HG03442 (cell line): Measurements from ENCODE around the gene ST6GALNAC3.
"Not testable (repeated sequence)": the region's sequence is repeated elsewhere in the genome, so short reads cannot be mapped to it uniquely, and the experiment has no call there.

Experiments
- ATAC-seq: cut with Tn5 transposase; IDR thresholded peaks from one replicate; pipeline ENCODE4 v1.9.1; 2021; ENCODE audit warnings: mild to moderate bottlenecking, moderate library complexity; ENCODE audit not compliant: unreplicated experiment

ST6GALNAC3 gene

DNA sequence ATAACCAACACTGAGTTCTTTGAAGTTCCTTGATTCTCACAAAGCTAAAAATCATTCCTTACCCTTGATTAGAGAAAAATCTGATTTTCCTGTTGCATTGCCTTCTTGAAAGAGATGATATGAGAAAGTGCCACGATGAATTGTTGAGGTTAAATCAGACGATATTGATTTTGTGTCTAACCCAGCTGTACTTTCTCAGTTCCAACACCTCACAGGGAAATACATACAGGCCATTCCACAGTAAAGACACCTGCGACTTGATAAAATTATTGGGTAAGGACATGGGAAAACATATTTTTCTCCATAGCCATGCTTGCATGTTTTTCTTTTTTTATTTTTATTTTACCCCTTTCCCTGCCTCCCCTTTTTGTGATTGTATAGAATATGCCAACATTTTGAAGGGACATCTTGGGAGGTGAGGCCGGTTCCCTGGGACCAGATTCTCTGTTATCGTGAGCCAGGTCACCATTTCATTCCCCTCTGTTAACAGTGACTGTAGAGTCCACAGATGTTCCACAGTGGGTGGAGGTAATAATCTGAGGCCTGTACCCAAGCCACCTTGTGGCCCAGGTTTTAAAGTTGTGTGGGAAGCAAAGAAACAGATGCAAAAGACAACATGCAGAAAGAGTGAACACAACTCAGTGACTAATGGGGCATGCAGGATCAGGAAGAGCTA lies 537.4 kb downstream of the ST6GALNAC3 start:
- ATAC-seq, result no peak

- ATAC-seq, result no peak
These were observed 539.3 kb downstream of the ST6GALNAC3 start for GRCh38 chr1:76613886-76614285.

DNA sequence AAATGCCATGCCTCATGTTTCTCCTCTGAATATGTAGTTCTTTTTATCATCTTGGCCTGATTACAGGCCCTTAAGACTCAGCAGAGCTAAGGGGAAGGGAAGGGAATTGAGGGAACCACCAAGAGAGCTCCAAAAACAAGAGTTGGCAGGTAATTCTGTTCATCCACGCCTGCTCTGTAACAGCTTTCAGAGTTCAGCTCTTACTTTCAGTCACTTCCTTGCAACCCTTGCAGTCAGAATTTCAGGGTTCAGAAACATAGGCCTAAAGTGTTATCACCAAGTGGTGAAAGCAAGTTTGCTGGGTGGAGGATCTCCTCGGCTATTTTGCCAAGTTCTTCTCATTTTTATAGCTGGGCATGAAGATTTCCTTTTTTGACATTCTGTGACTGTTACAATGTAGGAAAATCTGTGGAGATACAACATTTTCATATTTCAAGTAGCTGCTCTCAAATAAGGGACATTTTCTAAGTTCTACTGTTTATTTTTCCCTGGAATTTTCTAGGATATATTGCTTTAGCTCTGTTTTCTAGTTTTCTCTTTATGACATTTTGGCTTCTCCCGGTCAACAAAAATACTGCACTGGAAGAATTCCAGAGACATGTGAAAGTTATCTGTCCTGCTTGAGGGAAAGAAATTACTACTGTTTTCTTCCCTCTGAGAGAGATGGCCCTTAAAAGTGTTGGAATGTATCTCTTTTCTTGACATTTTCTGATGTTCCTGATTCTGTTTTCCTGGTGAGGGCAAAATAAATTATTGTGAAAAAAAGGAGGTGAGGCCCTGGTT lies 540.9 kb downstream of the ST6GALNAC3 start:
- no peak for ATAC-seq

GRCh38 chr1:76620371-76620770 lies 545.8 kb downstream of the ST6GALNAC3 start:
- no peak for ATAC-seq

DNA sequence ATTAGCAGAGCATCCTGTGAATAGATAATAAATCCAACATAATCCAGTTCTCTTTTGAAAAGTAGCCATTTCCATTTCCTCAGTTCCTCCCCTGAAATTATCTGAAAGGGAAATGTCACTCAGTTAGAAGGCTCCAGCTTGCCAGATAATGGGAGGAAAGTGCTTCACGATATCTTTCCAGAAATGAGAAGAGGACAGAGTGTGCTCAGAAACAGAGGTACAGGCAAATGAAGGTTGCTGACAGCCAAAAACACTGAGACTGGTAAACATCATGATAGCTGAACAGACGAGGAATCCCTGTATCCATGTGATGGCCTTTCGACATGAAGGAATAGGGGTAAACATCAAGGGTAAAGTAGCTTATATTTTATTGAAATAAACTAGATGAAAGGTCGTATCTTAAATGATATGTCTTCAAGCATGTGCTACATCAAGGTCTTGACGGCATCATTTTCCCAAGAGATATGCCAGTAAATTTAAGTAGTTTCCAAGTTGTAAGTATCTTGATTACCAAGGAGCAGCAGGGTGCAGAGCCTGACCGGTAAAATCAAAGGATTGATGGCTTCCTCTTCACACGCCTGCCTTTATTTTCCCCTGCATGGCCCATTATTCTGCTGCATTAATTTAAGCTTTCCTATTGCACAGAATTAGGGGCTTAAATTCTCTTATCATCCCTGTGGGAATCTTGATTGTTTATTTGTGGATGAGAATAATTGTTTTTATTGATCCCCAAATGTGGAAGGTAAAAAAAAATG lies 548.4 kb downstream of the ST6GALNAC3 start:
- ATAC-seq, result no peak

- ATAC-seq, result no peak
These were observed 551.5 kb downstream of the ST6GALNAC3 start for GRCh38 chr1:76625886-76626678.

DNA sequence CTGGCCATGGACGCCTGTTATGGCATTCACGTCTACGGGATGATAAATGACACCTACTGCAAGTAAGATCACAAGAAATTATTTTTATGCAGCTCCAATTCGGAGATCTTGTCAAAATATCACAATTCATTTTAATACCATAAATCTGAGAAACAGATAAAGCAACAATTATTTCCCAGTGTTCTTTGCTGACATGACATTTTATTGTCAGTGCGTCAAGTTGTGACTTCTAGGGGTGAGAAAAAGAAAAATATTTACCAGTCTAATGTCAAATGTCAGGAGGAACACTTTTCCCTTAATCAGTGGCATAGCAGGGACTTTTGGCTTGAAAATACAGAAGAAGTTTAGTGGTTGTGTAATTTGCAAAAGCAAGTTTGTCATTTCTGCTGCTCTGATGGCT lies 553.0 kb downstream of the ST6GALNAC3 start:
- no peak for ATAC-seq

GRCh38 chr1:76627901-76628300 lies 553.4 kb downstream of the ST6GALNAC3 start:
- no peak for ATAC-seq

- no peak for ATAC-seq
These were observed 557.6 kb downstream of the ST6GALNAC3 start for GRCh38 chr1:76632136-76632535.

DNA sequence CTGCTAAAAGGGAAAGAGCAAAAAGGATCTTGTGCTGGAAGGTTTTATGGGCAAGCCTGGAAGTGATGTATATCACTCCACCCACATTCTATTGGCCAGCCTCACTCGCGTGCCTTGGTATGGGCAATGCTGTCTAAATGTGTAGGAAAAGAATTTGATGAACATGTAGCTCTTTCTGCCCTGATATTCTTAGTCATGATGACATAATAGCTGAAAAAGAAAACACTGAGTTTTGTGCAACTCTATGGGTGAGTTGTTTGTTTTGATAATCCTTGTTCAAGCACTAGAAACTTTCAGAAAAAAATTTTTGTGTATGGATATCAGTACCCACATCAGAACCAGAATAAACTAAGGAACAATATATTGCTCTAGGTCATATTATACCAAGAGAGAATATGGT lies 561.2 kb downstream of the ST6GALNAC3 start:
- ATAC-seq, result no peak

DNA sequence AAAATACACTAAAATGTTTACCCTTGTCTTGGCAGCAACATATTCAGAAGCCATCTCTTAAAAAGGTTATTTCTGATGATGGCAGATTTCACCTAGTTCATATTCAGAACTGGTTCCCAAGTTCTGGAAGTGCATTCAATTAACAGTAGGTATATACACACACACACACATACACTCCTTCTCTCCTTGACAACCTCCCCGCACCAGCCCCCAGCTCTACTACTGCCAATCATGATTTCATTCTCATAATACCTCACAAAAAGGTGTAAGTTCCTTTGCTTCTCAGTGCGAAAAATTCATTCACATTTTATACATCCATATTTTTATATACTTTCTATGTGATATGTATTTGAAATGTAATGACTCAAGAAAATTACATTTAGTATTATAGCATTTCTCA lies 564.6 kb downstream of the ST6GALNAC3 start:
- ATAC-seq, result no peak

DNA sequence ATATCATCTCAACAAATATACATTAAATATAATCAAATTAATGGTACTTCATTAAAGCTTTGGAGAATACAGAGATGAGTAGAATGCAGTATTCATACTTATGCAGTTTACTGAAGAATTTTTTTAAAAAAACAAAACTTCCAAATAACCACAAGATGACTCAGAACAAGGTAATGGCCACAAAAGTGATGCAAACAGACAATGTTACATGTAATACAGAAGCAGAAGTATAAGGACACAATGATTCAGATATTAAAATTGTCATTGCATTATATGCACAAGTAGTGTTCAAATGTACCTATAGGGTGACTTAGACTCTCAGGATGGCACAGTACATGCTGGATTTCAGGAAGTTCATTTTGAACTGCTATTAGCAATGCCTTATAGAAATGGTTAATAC lies 565.5 kb downstream of the ST6GALNAC3 start:
- no peak for ATAC-seq

GRCh38 chr1:76640723-76641122 lies 566.2 kb downstream of the ST6GALNAC3 start:
- ATAC-seq, result no peak

DNA sequence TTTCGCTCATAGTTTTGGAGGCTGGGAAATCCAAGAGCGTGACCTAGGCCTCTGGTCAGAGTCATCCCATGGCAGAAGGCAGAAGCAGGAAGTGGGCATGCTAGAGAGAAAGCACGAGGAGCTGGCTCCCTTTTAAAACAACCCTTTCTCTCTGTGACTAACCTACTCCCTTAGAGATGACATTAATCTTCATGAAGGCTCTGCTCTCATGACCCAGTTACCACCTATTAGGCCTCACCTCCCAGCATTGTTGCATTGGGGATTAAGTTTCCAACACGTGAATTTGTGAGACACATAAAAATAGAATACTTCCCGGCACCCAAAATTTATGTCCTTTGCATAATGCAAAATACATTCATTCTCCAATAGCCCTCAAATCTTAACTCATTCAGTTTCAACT lies 569.6 kb downstream of the ST6GALNAC3 start:
- no peak for ATAC-seq

GRCh38 chr1:76652860-76653259 lies 578.3 kb downstream of the ST6GALNAC3 start:
- not testable (repeated sequence) for ATAC-seq

GRCh38 chr1:76657623-76658022 lies 583.1 kb downstream of the ST6GALNAC3 start:
- no peak for ATAC-seq

GRCh38 chr1:76659171-76659940 lies 584.8 kb downstream of the ST6GALNAC3 start:
- no peak for ATAC-seq

DNA sequence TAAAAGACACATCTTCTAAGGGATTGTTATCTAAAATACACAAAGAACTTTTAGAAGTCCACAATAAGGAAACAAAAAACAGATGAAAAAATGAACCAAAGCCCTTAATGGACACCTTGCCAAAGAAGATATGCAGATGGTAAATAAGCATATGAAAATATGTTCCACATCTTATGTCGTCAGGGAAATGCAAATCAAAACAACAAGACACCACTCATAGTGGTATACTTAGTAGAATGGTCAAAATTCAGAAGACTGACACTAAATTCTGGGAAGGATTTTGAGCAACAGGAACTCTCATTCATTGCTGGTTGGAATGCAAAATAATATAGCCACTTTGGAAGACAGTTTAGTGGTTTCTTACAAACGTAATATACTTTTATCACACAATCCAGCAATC lies 587.0 kb downstream of the ST6GALNAC3 start:
- no peak for ATAC-seq

- no peak for ATAC-seq
These were observed 592.0 kb downstream of the ST6GALNAC3 start for GRCh38 chr1:76666499-76666898.

DNA sequence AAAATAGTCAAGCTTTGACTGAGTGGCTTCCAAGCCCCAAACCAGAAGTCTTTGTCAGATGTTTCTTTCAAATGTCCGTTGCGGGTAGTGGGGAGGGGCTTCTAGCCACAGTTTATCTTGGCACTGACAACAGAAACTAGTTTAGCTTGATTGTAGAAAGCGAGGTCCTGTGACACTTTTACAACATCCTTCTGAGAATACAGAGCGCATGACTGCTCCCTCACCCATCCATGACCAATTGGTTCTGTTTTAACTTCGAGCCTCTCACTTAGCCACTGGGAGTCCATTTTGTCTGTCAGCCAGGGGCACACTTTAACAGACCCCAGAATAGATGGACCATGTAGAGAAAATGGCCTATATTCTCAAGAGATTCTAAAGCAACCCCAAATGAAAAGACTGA lies 593.5 kb downstream of the ST6GALNAC3 start:
- peak; percentile 98 for ATAC-seq
